GM12878 (cell line): ENCODE data around the gene OR10V1. TPM values are rescaled to one million over a fixed set of nuclear protein-coding genes. Genes with fewer than 3 reads are reported as not detected.
A peak's percentile ranks its signal among the peaks of the same experiment; 100 is the strongest.

Source experiments
- ATAC-seq: fragments of 200-7000 bp; cut with Tn5 transposase; 3 replicates; pipeline ENCODE4 v1.9.1; 2020; ENCODE audit warnings: mild to moderate bottlenecking, moderate library complexity
- BruUV-seq: library from RNA; stranded (reverse); fragments of 400-500 nt; replicated peaks from 2 replicates; lab custom pipeline; 2021; lab: Mats Ljungman, UMichigan
- CTCF ChIA-PET: fragments of 300-600 bp; sonication (Branson Sonifier 250); formaldehyde crosslinking; extraction: SDS; loops from one replicate; lab custom pipeline; 2021; ENCODE audit warnings: inconsistent platforms; lab: Yijun Ruan, JAX
- POLR2A ChIA-PET: fragments of 350-600 bp; formaldehyde crosslinking; extraction: SDS; loops from one replicate; lab custom pipeline; 2021; ENCODE audit warnings: inconsistent platforms; lab: Charles Lee
- RAD21 ChIA-PET: fragments of 300-600 bp; sonication (Branson Sonifier 250); formaldehyde crosslinking; loops from one replicate; lab custom pipeline; 2023; ENCODE audit warnings: antibody characterized with exemption; ENCODE audit not compliant: unreplicated experiment; lab: Charles Lee
- SMC1A ChIA-PET: fragments of 300-600 bp; sonication (Branson Sonifier 250); formaldehyde crosslinking; loops from one replicate; lab custom pipeline; 2023; ENCODE audit not compliant: unreplicated experiment, uncharacterized antibody; lab: Charles Lee
- DNase-seq: peaks from one replicate; pipeline ENCODE4 v3.0.0-alpha.2; 2011; ENCODE audit warnings: low read depth, low spot score
- FAIRE-seq: peaks from 3 replicates; lab custom pipeline; 2011; peaks lifted over from hg19 to GRCh38; lab: Jason Lieb, UNC
- H2AFZ ChIP-seq: 2 replicates; pipeline ENCODE4 v1.6.0; 2011; ENCODE audit warnings: low read depth, low read length, control low read depth; ENCODE audit not compliant: control insufficient read depth
- H3K27ac ChIP-seq: 2 replicates; pipeline ENCODE4 v1.5.1; 2011; ENCODE audit warnings: control low read depth; ENCODE audit not compliant: control insufficient read depth, insufficient read depth
- H3K27me3 ChIP-seq, 2 experiments: replicated peaks in 1 of 2; 2 replicates each; pipeline versions ENCODE4 v1.6.0 to v1.6.1; 2011; ENCODE audit warnings: low read length in 1 of 2; ENCODE audit not compliant: control insufficient read depth in 2 of 2, insufficient read depth in 2 of 2
- H3K36me3 ChIP-seq, 2 experiments: 2 replicates each; pipeline ENCODE4 v1.5.1; 2011; ENCODE audit warnings: low read length in 1 of 2; ENCODE audit not compliant: control insufficient read depth in 2 of 2, insufficient read depth in 2 of 2
- H3K4me1 ChIP-seq: 2 replicates; pipeline ENCODE4 v1.6.1; 2011; ENCODE audit warnings: mild to moderate bottlenecking, low read length, moderate library complexity, mixed read lengths; ENCODE audit not compliant: control insufficient read depth, insufficient read depth
- H3K4me2 ChIP-seq: 2 replicates; pipeline ENCODE4 v1.6.0; 2011; ENCODE audit warnings: control low read depth; ENCODE audit not compliant: control insufficient read depth, insufficient read depth
- H3K4me3 ChIP-seq: fragments of 200-600 bp; sonication (generic); 2 replicates; pipeline ENCODE4 v1.5.1; 2016
- H3K79me2 ChIP-seq: 2 replicates; pipeline ENCODE4 v1.6.0; 2011; ENCODE audit warnings: low read length; ENCODE audit not compliant: control insufficient read depth, insufficient read depth
- H3K9ac ChIP-seq: 2 replicates; pipeline ENCODE4 v1.8.0; 2011; ENCODE audit warnings: low read length, control low read depth, mixed read lengths; ENCODE audit not compliant: control insufficient read depth, insufficient read depth
- H3K9me3 ChIP-seq: replicated peaks from 3 replicates; pipeline ENCODE4 v1.5.1; 2011; ENCODE audit warnings: mild to moderate bottlenecking, low read length; ENCODE audit not compliant: control insufficient read depth, insufficient read depth
- H4K20me1 ChIP-seq: 2 replicates; pipeline ENCODE4 v1.6.0; 2011; ENCODE audit not compliant: control insufficient read depth, insufficient read depth
- BCL11A ChIP-seq: IDR thresholded peaks from 2 replicates; pipeline ENCODE4 v1.6.1; 2011; ENCODE audit warnings: low read depth, low read length
- CBFB ChIP-seq: IDR thresholded peaks from 2 replicates; pipeline ENCODE4 v1.6.1; 2016; ENCODE audit warnings: antibody characterized with exemption, low read depth
- FOS ChIP-seq: IDR thresholded peaks from 3 replicates; pipeline ENCODE4 v1.6.1; 2011; ENCODE audit warnings: borderline replicate concordance; ENCODE audit not compliant: insufficient read length; ENCODE audit errors: extremely low read depth
- HCFC1 ChIP-seq: fragments of 150-350 bp; IDR thresholded peaks from 2 replicates; pipeline ENCODE4 v1.6.1; 2014; ENCODE audit warnings: low read length
- HDAC6 ChIP-seq: fragments of 200-600 bp; sonication (generic); IDR thresholded peaks from one replicate; pipeline ENCODE4 v1.8.0; 2017; ENCODE audit warnings: antibody characterized with exemption; ENCODE audit not compliant: unreplicated experiment
- HDGF ChIP-seq: fragments of 450-650 bp; IDR thresholded peaks from 2 replicates; pipeline ENCODE4 v1.6.1; 2016; ENCODE audit warnings: antibody characterized with exemption
- JUND ChIP-seq: IDR thresholded peaks from 2 replicates; pipeline ENCODE4 v1.6.1; 2012; ENCODE audit warnings: low read depth, mild to moderate bottlenecking, low read length, improper control_type of control experiment, moderate library complexity
- KLF5 ChIP-seq: fragments of 450-650 bp; IDR thresholded peaks from 2 replicates; pipeline ENCODE4 v1.6.1; 2014; ENCODE audit warnings: mild to moderate bottlenecking; ENCODE audit not compliant: partially characterized antibody
- MYC ChIP-seq: IDR thresholded peaks from 2 replicates; pipeline ENCODE4 v1.6.1; 2011; ENCODE audit warnings: mild to moderate bottlenecking, low read length, moderate library complexity, inconsistent platforms; ENCODE audit not compliant: insufficient read depth, insufficient replicate concordance, insufficient read length, severe bottlenecking
- NFXL1 ChIP-seq: fragments of 450-650 bp; IDR thresholded peaks from 2 replicates; pipeline ENCODE4 v1.6.1; 2017; ENCODE audit warnings: antibody characterized with exemption, mild to moderate bottlenecking, borderline replicate concordance
- RBBP5 ChIP-seq: fragments of 200-600 bp; sonication (generic); conservative IDR thresholded peaks from 2 replicates; pipeline ENCODE4 v1.6.1; 2016
- RELA ChIP-seq: fragments of 450-650 bp; IDR thresholded peaks from 2 replicates; pipeline ENCODE4 v1.8.0; 2014; ENCODE audit warnings: borderline replicate concordance; ENCODE audit not compliant: partially characterized antibody
- RFX5 ChIP-seq: IDR thresholded peaks from 2 replicates; pipeline ENCODE4 v1.6.1; 2011; ENCODE audit warnings: low read depth, low read length, improper control_type of control experiment
- SUPT20H ChIP-seq: IDR thresholded peaks from 2 replicates; pipeline ENCODE4 v1.6.1; 2011; ENCODE audit warnings: low read depth, mild to moderate bottlenecking, low read length, moderate library complexity, borderline replicate concordance; ENCODE audit not compliant: control insufficient read depth
- YY1 ChIP-seq: IDR thresholded peaks from 2 replicates; pipeline ENCODE4 v1.6.1; 2011; ENCODE audit warnings: low read depth, mild to moderate bottlenecking, low read length
- ZNF207 ChIP-seq: fragments of 450-650 bp; IDR thresholded peaks from 2 replicates; pipeline ENCODE4 v1.6.1; 2014; ENCODE audit warnings: antibody characterized with exemption, mild to moderate bottlenecking, borderline replicate concordance
- WGBS: methylation state at CpG from one replicate; pipeline ENCODE4 v1.1.6; 2016; ENCODE audit warnings: low lambda C conversion rate; ENCODE audit not compliant: insufficient replicate concordance, insufficient coverage; ENCODE audit errors: missing lambda C conversion rate; 5-methylcytosine and 5-hydroxymethylcytosine counted together
- in situ Hi-C: fragments of 300-500 bp; cut with MboI; formaldehyde crosslinking; loops from 9 replicates; pipeline ENCODE4 v1.14.3; 2018; ENCODE audit warnings: mixed read lengths
- intact Hi-C: fragments of 100-400 bp; cut with micrococcal nuclease; formaldehyde crosslinking; loops from one replicate; pipeline ENCODE4 v1.14.2; 2022; ENCODE audit not compliant: unreplicated experiment
- polyA plus RNA-seq, 11 experiments: library from polyadenylated mRNA; depleted of rRNA in 4 of 11; unstranded in 6 of 11; stranded (reverse) in 5 of 11; fragments of >200 nt; fragmentation: Nextera tagmentation in 4 of 11; fragmentation: Illumina TruSeq in 1 of 11; extraction: Ambion mirVana in 4 of 11; extraction: Trizol in 1 of 11; gene quantifications; 1 replicate in 1 of 11; 2 replicates in 10 of 11; pipeline versions ENCODE4 v1.2.1 to v1.2.3, GENCODE V29; 2011 to 2016; ENCODE audit warnings: inconsistent platforms in 2 of 11, missing spikeins in 2 of 11, low read depth in 1 of 11
- total RNA-seq, 4 experiments: library from RNA; depleted of rRNA in 3 of 4; stranded (reverse); fragments of >200 nt in 3 of 4; fragmentation: Illumina TruSeq in 1 of 4; extraction: Trizol in 1 of 4; gene quantifications; 2 replicates each; pipeline versions ENCODE4 v1.2.1 to v1.2.3, GENCODE V29; 2013 to 2021
- TF ChIP-seq, protein P1 (sequence below): IDR thresholded peaks from 2 replicates; pipeline ENCODE4 v1.6.1; 2012; ENCODE audit warnings: low read length, inconsistent platforms

Gene OR10V1
- total and polyA plus RNA-seq, 10 of the 15 experiments (the other 5 are each of a cell fraction or from before 2014, with no cell fraction given): not detected

DNA sequence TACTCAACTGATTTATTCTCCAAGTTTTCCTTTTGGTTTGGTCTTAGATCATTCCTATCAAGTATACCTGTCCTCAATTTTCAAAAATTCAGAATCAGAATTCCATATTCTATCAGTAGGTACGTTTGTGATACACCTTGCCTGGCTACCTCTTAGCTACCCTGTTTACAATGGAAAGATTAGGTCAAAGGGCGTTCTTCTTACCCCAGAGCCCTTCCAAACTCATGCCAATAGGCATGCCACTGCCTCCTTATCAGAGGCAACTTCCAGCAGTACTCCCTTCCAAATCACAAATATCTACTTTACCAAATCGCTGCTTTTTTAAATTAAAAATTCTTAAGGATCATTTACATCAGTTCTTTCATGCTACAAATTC lies 45.8 kb downstream of the OR10V1 start:
- no peaks in the 10 kb centered on the region for H3K9me3 ChIP-seq
- H4K20me1 ChIP-seq: no peaks in the 10 kb centered on the region
- 2% methylated on average over 3 of the region's 3 CpGs for WGBS
- intact Hi-C loops (loop anchor here (2.0 to 10.0 kb wide), 4 partner anchors 53 to 453 kb away; partner anchors contain the start of genes MPEG1, MRPL16 and OSBP), in situ Hi-C loops (loop anchor here (5.0 to 25.0 kb wide), 2 partner anchors 115 to 1080 kb away; partner anchors contain the start of genes LPXN and ZFP91)
- ChIA-PET SMC1A (interaction anchor here (0.7 to 2.9 kb wide), 2 partner anchors 102 to 130 kb away, joined by 3 to 9 read pairs; no protein-coding TSS in a partner anchor), RAD21 (no interaction called here), POLR2A (no interaction called here), CTCF (interaction anchor here (1.0 to 2.3 kb wide), 2 partner anchors 13 to 130 kb away, joined by 5 to 15 read pairs; no protein-coding TSS in a partner anchor)
- DNase-seq (no peak), FAIRE-seq (no peak), ATAC-seq (no peak)
- no peaks in the 10 kb centered on the region for H3K27me3 ChIP-seq
- H3K4me2 ChIP-seq: peak overlapping the region; percentile 78
- H3K9ac ChIP-seq: peak overlapping the region; percentile 86
- peak overlapping the region; percentile 86 for H3K27ac ChIP-seq
- peak overlapping the region; percentile 98 for H3K4me3 ChIP-seq
- TF ChIP-seq YY1: no peak
- TF ChIP-seq HDGF: no peak
- no peak for TF ChIP-seq BCL11A
- TF ChIP-seq HCFC1: no peak
- TF ChIP-seq ZNF207: no peak
- TF ChIP-seq RELA: no peak
- no peak for TF ChIP-seq MYC
- TF ChIP-seq CBFB: no peak
- no peak for TF ChIP-seq JUND
- TF ChIP-seq SUPT20H: no peak
- no peak for TF ChIP-seq HDAC6
- TF ChIP-seq KLF5: no peak
- TF ChIP-seq FOS: no peak
- no peak for TF ChIP-seq NFXL1
- TF ChIP-seq RFX5: no peak
- TF ChIP-seq, protein P1, sequence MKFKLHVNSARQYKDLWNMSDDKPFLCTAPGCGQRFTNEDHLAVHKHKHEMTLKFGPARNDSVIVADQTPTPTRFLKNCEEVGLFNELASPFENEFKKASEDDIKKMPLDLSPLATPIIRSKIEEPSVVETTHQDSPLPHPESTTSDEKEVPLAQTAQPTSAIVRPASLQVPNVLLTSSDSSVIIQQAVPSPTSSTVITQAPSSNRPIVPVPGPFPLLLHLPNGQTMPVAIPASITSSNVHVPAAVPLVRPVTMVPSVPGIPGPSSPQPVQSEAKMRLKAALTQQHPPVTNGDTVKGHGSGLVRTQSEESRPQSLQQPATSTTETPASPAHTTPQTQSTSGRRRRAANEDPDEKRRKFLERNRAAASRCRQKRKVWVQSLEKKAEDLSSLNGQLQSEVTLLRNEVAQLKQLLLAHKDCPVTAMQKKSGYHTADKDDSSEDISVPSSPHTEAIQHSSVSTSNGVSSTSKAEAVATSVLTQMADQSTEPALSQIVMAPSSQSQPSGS: no peak
- no peak for TF ChIP-seq RBBP5
- peaks cover 43% of the 10 kb centered on the region for H3K79me2 ChIP-seq
- no peak overlapping the region for H2AFZ ChIP-seq
- H3K4me1 ChIP-seq: no peaks in the 10 kb centered on the region; the same call in 1 of the 2 replicates
- TSS peak; percentile 62 for BruUV-seq
- H3K36me3 ChIP-seq: peaks cover 0 to 17% of the 10 kb centered on the region in 2 experiments; a peak in 2 of 4 replicates
